Sigmoid colon (tissue), 3 donors: ENCODE measurements around the gene GPR65.

Experiments
- POLR2A ChIP-seq, 2 donors: fragments of 450-650 bp; IDR thresholded peaks; one replicate each; pipeline ENCODE4 v1.6.1; 2016; ENCODE audit warnings: antibody characterized with exemption in 2 of 2, mild to moderate bottlenecking in 2 of 2, moderate library complexity in 2 of 2
- TF ChIP-seq, protein P1 (sequence below), 4 experiments: fragments of 450-650 bp in 3 of 4; fragments of 200-600 bp in 1 of 4; IDR thresholded peaks; one replicate each; pipeline ENCODE4 v1.5.1; 2016 to 2019; ENCODE audit warnings: antibody characterized with exemption in 4 of 4, mild to moderate bottlenecking in 3 of 4, moderate library complexity in 2 of 4

DNA sequence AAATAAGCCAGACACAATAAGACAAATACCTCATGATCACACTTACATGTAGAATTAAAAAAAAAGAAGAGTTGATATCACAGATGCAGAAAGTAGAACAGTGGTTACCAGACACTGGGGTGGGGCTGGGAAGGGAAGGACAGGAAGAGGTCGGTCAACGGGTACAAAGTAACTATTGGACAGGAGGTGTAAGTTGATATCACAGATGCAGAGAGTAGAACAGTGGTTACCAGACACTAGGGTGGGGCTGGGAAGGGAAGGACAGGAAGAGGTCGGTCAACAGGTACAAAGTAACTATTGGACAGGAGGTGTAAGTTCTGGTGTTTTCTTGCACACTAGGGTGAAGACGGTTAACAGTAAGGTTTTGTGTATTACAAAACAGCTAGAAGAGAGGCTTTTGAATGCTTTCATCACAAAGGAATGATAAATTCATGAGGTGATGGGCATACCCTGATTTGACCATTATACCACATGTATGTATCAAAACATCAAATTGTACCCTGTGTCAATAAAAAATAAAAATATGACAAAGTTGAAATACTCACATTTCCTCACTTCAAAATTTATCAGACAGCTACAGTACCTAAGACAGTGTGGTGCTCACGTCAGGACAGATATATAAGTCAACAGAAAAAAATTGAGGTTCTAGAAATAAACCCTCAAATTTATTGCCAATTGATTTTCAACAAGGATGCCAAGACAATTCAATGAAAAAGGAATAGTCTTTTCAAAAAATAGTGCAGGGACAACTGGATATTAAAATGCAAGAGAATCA lies 44.7 kb upstream of the GPR65 start:
- TF ChIP-seq, protein P1, sequence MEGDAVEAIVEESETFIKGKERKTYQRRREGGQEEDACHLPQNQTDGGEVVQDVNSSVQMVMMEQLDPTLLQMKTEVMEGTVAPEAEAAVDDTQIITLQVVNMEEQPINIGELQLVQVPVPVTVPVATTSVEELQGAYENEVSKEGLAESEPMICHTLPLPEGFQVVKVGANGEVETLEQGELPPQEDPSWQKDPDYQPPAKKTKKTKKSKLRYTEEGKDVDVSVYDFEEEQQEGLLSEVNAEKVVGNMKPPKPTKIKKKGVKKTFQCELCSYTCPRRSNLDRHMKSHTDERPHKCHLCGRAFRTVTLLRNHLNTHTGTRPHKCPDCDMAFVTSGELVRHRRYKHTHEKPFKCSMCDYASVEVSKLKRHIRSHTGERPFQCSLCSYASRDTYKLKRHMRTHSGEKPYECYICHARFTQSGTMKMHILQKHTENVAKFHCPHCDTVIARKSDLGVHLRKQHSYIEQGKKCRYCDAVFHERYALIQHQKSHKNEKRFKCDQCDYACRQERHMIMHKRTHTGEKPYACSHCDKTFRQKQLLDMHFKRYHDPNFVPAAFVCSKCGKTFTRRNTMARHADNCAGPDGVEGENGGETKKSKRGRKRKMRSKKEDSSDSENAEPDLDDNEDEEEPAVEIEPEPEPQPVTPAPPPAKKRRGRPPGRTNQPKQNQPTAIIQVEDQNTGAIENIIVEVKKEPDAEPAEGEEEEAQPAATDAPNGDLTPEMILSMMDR (IDR thresholded peaks at IDR 0.05), result no peak
- no peak for TF ChIP-seq POLR2A (IDR thresholded peaks at IDR 0.05)
